ENCODE measurements around the gene TEX22.

DNA sequence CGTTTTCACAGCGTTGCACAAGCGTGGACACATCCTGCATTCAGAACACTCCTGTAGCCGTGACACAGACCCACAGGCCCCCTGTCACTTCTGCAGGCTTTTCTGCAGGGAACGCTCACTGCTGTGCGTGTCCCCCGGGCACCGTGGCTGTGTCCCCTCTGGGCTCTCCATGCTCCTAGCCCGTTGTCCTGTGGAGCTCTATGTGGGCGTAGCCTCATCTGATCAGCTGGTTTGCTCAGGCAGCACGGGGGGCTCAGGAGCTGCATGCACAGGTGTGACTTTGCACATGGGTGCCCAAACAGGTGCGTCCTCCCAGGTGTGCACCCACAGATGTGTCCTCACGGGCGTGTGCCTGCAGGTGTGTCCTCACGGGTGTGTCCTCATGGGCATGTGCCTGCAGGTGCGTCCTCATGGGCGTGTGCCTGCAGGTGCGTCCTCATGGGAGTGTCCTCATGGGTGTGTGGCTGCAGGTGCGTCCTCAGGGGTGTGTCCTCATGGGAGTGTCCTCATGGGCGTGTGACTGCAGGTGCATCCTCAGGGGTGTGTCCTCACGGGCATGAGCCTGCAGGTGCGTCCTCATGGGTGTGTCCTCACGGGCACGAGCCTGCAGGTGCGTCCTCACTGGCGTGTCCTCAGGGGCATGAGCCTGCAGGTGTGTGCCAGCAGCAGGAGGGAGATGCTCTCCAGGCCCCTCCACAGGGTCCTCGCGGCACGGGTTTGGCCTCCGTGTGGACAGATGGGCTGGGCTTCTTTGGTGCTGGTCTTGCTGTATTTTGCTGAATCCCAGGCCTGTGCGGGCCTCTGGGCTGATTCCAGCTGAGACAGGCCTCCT, 38.8 kb downstream of the TEX22 start:
- TF ChIP-seq CTCF (IDR thresholded peaks at IDR 0.05) (no peak), EZH2 (IDR thresholded peaks at IDR 0.05; ENCODE audit: borderline replicate concordance, insufficient read depth, low read depth, low read length, poor library complexity, severe bottlenecking) (no peak)
